Pancreas (tissue), 10 donors: Measurements from ENCODE around the gene PLA2G6. TPM values are rescaled to one million over a fixed set of nuclear protein-coding genes. Genes with fewer than 3 reads are reported as not detected.

Experiments used
- ATAC-seq, 4 donors: fragments of 200-7000 bp; cut with Tn5 transposase; one replicate each; pipeline versions ENCODE4 v1.8.0 to v1.9.1; 2020; ENCODE audit warnings: mild to moderate bottlenecking in 4 of 4, moderate library complexity in 4 of 4
- DNase-seq, 6 donors: peaks; one replicate each; pipeline ENCODE4 v3.0.0-alpha.2; 2020
- FAIRE-seq: peaks from 2 replicates; lab custom pipeline; 2012; peaks lifted over from hg19 to GRCh38; lab: Jason Lieb, UNC
- H3K27ac ChIP-seq, 4 donors: fragments of 200-600 bp; sonication (generic); 1 replicate in 3 of 4; 2 replicates in 1 of 4; pipeline versions ENCODE4 v1.5.0 to v1.8.0; 2020
- H3K27me3 ChIP-seq, 4 donors: fragments of 200-600 bp; one replicate each; pipeline ENCODE4 v1.8.0; 2021
- H3K36me3 ChIP-seq, 3 donors: fragments of 200-600 bp; sonication (generic) in 1 of 3; one replicate each; pipeline versions ENCODE4 v1.5.0 to v1.8.0; 2020 to 2021
- H3K4me1 ChIP-seq, 3 donors: fragments of 200-600 bp; one replicate each; pipeline ENCODE4 v1.8.0; 2021
- H3K4me3 ChIP-seq, 4 donors: fragments of 200-600 bp; sonication (generic) in 2 of 4; one replicate each; pipeline versions ENCODE4 v1.5.0 to v1.8.0; 2020 to 2021
- H3K9me3 ChIP-seq, 4 donors: fragments of 200-600 bp; one replicate each; pipeline ENCODE4 v1.8.0; 2021
- CTCF ChIP-seq, 4 donors: fragments of 200-600 bp; sonication (generic) in 3 of 4; IDR thresholded peaks; one replicate each; pipeline versions ENCODE4 v1.5.0 to v1.8.0; 2021; ENCODE audit warnings: antibody characterized with exemption in 4 of 4
- WGBS, 2 donors: extraction: QIAGEN DNeasy Blood & Tissue Kit; methylation state at CpG; one replicate each; pipeline ENCODE4 v1.1.7; 2013; 5-methylcytosine and 5-hydroxymethylcytosine counted together
- intact Hi-C, 3 donors: fragments of 100-400 bp; cut with DNase I; formaldehyde crosslinking; loops; one replicate each; pipeline versions ENCODE4 v1.11.1 to v1.14.2; 2022
- polyA plus RNA-seq, 2 donors: library from polyadenylated mRNA; stranded (reverse); fragments of 200-250 nt; gene quantifications; one replicate each; pipeline ENCODE4 v1.2.3, GENCODE V29; 2013
- total RNA-seq, 6 donors: library from RNA; stranded (reverse); fragmentation: NEBNext Ultra II Directional in 4 of 6; extraction: Animal tissue kit (Norgen Biotek cat#: 25700) in 4 of 6; gene quantifications; one replicate each; pipeline versions ENCODE4 v1.2.1 to v1.2.4, GENCODE V29; 2021 to 2023
- donor health status: healthy with polysubstance abuse.
- donor health status: DM: no; HTN: no; CAD: no; lungs with moderate emphysema.
- donor health status: DM: no; HTN: no; CAD: no.
- donor health status: control.
- donor health status: control.
- donor health status: Bipolar disorder and iron deficiency.
- donor health status: DM: yes; HTN: yes; CAD: no.
- donor health status: DM: no; HTN: no; CAD: no.
- donor health status: DM: no; HTN: no; CAD: no.
- donor health status: DM: yes; HTN: yes; CAD: no.

The PLA2G6 gene
- total and polyA plus RNA-seq, 8 donors, result 8.7 to 109 (median 26.1) TPM

- ATAC-seq (no peak), FAIRE-seq (no peak), DNase-seq (peak in 2 of 6 donors; percentile 14 to 15)
- Histone ChIP-seq H3K27ac (no peak overlapping the region), H3K36me3 (peaks cover 0 to 59% (median 16%) of the 10 kb centered on the region in 3 donors), H3K4me3 (no peak overlapping the region), H3K27me3 (no peaks in the 10 kb centered on the region), H3K9me3 (no peaks in the 10 kb centered on the region), H3K4me1 (no peaks in the 10 kb centered on the region)
- no peak for TF ChIP-seq CTCF (IDR thresholded peaks at IDR 0.05)
- intact Hi-C loops, result no loop called here
- 91 to 93% methylated on average over 8 of the region's 8 CpGs for WGBS, 2 donors
These were observed 114.6 kb downstream of the PLA2G6 start for GRCh38 chr22:38067028-38067415.

- DNase-seq (peak in 2 of 6 donors; percentile 12 to 50), ATAC-seq (no peak)
- peaks cover 0 to 54% (median 16%) of the 10 kb centered on the region in 3 donors for H3K36me3 ChIP-seq
These were observed 115.1 kb downstream of the PLA2G6 start for GRCh38 chr22:38066381-38067027.

DNA sequence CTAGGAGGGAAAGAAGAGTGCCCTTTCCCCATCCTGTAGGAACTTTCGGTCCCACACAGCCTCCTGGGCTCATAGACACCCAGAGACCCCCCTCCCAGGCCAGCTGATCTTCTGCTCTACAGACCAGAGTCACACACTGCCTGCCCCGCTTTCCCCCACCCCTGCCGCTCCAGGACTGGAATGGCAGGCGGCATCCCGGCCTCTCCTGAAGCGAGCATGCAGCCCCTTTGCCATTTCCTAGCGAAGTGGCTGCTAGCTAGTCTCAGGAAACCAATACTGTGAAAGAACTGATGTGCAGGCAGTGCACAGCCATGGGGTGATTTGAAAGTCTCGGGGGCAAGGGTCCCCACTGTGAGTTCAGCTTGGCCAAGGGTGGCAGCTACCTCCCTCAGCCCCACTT is 116.1 kb downstream of the PLA2G6 start:
- ATAC-seq, result no peak
- intact Hi-C loops, result no loop called here
- no peak for TF ChIP-seq CTCF (IDR thresholded peaks at IDR 0.05)
- peaks cover 0 to 48% (median 16%) of the 10 kb centered on the region in 3 donors for H3K36me3 ChIP-seq
- 95 to 98% methylated on average over 8 of the region's 8 CpGs for WGBS, 2 donors
- no peaks in the 10 kb centered on the region for H3K4me1 ChIP-seq
- no peaks in the 10 kb centered on the region for H3K9me3 ChIP-seq
- no peaks in the 10 kb centered on the region for H3K27me3 ChIP-seq
- no peak for FAIRE-seq
- DNase-seq, result peak in 2 of 6 donors; percentile 12 to 33
- no peak overlapping the region for H3K27ac ChIP-seq
- no peak overlapping the region for H3K4me3 ChIP-seq

More at GRCh38 chr22:38066381-38067027, 115.1 kb downstream of the PLA2G6 start:
- FAIRE-seq, result no peak
- WGBS, 2 donors, result 90 to 92% methylated on average over 13 of the region's 13 CpGs
- intact Hi-C loops, result no loop called here
- Histone ChIP-seq H3K27ac (no peak overlapping the region), H3K4me3 (no peak overlapping the region), H3K27me3 (no peaks in the 10 kb centered on the region), H3K4me1 (no peaks in the 10 kb centered on the region), H3K9me3 (no peaks in the 10 kb centered on the region)
- TF ChIP-seq CTCF (IDR thresholded peaks at IDR 0.05), result no peak

- Histone ChIP-seq H3K4me3 (no peak overlapping the region), H3K9me3 (no peaks in the 10 kb centered on the region), H3K27me3 (no peaks in the 10 kb centered on the region), H3K27ac (no peak overlapping the region), H3K36me3 (peaks cover 0 to 31% (median 16%) of the 10 kb centered on the region in 3 donors), H3K4me1 (peaks cover 0 to 3% (median 0%) of the 10 kb centered on the region in 3 donors)
- intact Hi-C loops, result no loop called here
- TF ChIP-seq CTCF (IDR thresholded peaks at IDR 0.05), result no peak
- WGBS, 2 donors, result 74 to 77% methylated on average over 6 of the region's 6 CpGs
- DNase-seq, result no peak
- no peak for FAIRE-seq
- no peak for ATAC-seq
These were observed 118.8 kb downstream of the PLA2G6 start for GRCh38 chr22:38062791-38063190.

Other genes starting within 250 kb of the PLA2G6 start
- gene C22orf23, start 228.2 kb downstream of the PLA2G6 start, total RNA-seq, result under 1 TPM in 4 of 6 donors, not detected in 2; 0.09 to 0.31 (median 0.22) TPM
- gene C22orf23, start 228.2 kb downstream of the PLA2G6 start, polyA plus RNA-seq, result under 1 TPM; 0.38 to 0.68 TPM
- 10 to 100 TPM; 21.2 to 32.5 (median 27.7) TPM for gene POLR2F, start 228.1 kb downstream of the PLA2G6 start, total RNA-seq
- gene POLR2F, start 228.1 kb downstream of the PLA2G6 start, polyA plus RNA-seq, result 10 to 100 TPM; 61.9 to 74.5 TPM
- gene SOX10, start 197.3 kb downstream of the PLA2G6 start, total RNA-seq, result under 1 TPM; 0.06 to 0.67 (median 0.18) TPM
- gene SOX10, start 197.3 kb downstream of the PLA2G6 start, polyA plus RNA-seq, result under 1 TPM; 0.38 to 0.96 TPM
- gene PICK1, start 124.4 kb downstream of the PLA2G6 start, total RNA-seq, result 10 to 100 TPM; 12.5 to 25.8 (median 19.1) TPM
- 10 to 100 TPM; 49.7 to 55.0 TPM for gene PICK1, start 124.4 kb downstream of the PLA2G6 start, polyA plus RNA-seq
- gene SLC16A8, start 97.6 kb downstream of the PLA2G6 start, total RNA-seq, result under 1 TPM in 1 of 6 donors, not detected in 5; 0.06 TPM
- under 1 TPM; 0.05 to 0.57 TPM for gene SLC16A8, start 97.6 kb downstream of the PLA2G6 start, polyA plus RNA-seq
- gene BAIAP2L2, start 71.1 kb downstream of the PLA2G6 start, total RNA-seq, result 1 to 10 TPM in 2 of 6 donors, under 1 TPM in 4; 0.56 to 1.9 (median 0.95) TPM
- 10 to 100 TPM in 1 of 2 donors, 1 to 10 TPM in 1; 3.6 to 13.8 TPM for gene BAIAP2L2, start 71.1 kb downstream of the PLA2G6 start, polyA plus RNA-seq
- gene MAFF, start 20.2 kb upstream of the PLA2G6 start, total RNA-seq, result 1 to 10 TPM; 3.4 to 8.9 (median 6.8) TPM
- 10 to 100 TPM; 10.6 to 16.7 TPM for gene MAFF, start 20.2 kb upstream of the PLA2G6 start, polyA plus RNA-seq
- gene TMEM184B, start 91.2 kb upstream of the PLA2G6 start, total RNA-seq, result 10 to 100 TPM; 11.6 to 30.5 (median 18.6) TPM
- 10 to 100 TPM; 17.0 to 24.4 TPM for gene TMEM184B, start 91.2 kb upstream of the PLA2G6 start, polyA plus RNA-seq
- gene CSNK1E, start 135.6 kb upstream of the PLA2G6 start, total RNA-seq, result 10 to 100 TPM; 52.7 to 94.2 (median 57.7) TPM
- gene CSNK1E, start 135.6 kb upstream of the PLA2G6 start, polyA plus RNA-seq, result 100 to 1,000 TPM in 1 of 2 donors, 10 to 100 TPM in 1; 87.2 to 115 TPM